GM12801 (cell line): ENCODE results near the gene TMPRSS6.

Experiments
- CTCF ChIP-seq: IDR thresholded peaks from one replicate; pipeline ENCODE4 v1.5.1; 2011; ENCODE audit warnings: control low read depth; ENCODE audit not compliant: insufficient read length; ENCODE audit errors: extremely low read depth

The TMPRSS6 gene

GRCh38 chr22:37043209-37043827, 66.2 kb downstream of the TMPRSS6 start:
- TF ChIP-seq CTCF: no peak

DNA sequence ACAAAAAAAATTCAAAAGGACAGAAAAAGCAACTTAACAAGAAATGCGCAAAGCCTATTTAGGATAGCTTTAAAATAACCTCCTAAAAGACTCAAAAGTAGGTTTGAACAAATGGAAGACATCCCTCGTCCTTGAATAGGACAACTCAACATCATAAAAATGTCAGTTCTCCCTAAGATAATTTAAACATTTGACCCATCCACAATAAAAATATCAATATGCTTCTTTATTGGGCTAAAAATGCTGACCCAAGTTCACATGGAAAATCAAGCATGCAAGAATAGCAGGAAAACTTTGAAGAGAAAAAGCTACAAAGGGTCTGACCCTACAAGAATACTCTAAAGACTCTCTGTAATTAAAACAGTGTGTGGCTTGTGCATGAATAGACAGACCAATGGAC, 70.0 kb downstream of the TMPRSS6 start:
- no peak for TF ChIP-seq CTCF

DNA sequence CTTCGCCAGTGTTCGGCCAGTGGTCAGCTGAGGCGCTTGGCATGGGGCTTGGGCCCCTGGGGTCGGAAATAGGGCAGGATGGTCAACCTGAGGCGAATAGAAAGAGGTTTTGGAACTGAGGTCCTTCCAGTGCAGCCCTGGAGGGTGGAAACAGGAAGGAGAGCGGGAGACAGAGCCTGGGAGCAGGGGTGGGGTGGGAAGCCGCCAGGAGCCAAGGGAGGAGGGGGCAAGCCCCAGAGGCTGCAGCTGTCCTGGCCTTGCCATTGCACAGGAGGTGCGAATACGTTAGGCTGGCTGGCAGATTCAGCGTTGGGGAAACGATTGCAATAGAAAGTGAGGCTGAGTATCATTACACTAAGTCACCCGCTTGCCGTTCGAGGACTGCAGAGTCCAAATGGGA, 71.8 kb downstream of the TMPRSS6 start:
- no peak for TF ChIP-seq CTCF

DNA sequence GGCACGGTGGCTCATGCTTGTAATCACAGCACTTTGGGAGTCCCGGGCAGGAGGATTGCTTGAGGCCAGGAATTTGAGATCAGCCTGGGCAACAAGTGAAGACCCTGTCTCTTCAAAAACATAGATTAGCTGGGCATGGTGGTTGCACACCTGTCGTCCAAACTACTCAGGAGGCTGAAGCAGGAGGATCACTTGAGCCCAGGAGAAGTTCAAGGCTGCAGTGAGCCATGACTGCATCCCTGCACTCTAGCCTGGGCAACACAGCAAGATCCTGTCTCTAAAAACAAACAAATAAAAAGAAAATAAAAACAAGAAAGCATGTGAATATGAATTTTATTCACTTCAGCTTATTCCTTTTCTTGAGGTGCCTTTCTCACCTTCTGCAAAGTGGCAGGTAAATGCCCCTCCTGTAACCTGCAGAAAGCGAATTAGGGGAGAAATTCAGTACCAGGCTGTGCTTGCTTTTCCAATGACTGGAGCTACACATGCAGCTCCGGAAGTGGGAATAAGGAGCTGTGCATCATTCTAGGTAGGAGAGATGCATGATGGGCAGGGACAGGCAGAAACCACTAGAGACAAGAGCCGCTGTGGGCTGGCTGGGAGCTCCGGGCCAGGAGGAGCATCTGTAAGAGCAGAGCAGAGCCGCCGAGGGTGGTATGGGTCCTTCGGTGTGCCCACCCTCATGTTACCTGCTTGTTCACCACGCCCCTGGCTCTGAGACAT, 72.7 kb downstream of the TMPRSS6 start:
- no peak for TF ChIP-seq CTCF

DNA sequence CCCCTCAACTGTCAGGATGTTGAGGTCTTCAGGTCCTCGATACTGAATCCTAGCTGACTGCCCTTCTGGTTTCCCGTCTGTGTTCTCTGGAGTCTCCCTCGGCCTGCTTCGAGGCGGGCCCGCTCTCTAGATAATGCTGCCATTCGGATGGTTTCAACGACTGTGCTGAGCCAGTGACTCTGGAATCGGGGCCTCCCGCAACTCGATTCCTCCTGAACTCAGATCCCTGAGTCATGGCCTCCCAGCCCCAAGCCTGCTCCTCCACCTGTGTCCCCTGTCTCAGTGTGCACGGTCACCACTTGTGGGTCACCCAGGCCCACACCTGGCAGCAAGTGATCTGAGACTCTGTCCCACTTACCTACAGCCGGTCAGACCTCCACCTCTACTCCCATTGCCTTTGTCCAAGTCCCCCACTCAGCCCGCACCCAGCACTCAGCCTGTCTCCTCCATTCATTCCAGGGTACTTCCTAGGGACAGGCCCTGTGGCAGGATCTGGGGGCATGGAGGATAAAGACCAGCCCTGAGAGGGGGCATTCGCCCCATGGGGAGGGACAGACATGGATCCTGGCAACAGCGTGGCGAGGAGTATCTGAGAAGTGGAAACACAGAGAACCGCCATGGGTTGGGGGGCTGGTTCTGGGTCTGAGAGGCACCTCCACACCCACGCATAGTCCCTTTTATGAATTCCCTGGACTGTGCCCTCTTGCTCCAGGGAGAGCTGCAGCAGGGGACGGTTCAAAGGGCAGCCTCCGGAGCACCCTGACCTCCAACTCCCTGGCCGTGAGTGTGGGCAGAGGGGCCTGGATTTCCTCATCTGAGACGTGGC, 75.7 kb downstream of the TMPRSS6 start:
- TF ChIP-seq CTCF: no peak

DNA sequence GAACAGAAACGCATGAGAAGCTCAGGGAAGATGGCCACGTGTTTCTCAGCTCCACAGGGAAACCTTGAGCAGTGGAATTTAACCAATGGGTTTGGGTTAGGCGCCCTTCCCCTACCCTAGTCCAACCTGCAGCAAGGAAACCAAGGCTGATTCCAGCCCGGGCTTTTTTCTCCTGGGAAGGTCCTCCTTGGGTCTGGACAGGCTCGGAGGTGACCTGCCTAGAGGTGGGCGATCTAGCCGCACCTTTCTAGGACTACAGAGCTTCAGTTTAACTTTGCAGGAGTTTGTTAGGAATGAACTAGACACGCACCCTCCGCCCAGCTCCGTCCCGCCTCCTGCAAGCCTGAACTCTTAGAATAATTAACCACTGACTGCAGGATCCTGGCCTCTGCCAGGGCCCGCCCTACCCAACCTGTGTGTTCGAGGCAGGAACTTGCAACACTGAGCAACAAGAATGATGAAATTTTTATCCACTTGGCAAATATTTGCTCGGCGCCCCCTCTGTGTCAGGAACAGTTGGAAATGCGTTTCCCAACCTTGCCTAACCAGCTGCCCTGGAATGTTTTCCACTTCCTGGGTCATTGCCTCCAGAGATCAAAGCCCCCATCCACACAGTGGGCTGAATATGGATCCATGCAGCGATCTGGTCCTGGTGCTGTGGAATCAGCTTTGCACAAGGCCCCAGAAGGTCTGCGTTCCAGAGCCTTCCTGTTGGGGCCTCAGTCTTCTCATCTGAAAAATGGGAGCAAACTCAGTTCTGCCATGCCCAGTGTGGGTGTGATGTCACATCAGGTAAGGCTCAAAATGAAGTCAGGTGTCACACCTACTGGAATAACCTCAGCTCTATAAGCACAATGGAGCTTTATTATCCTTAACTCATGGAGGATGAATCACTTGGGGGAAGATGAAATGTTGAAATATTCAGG, 76.7 kb downstream of the TMPRSS6 start:
- TF ChIP-seq CTCF: no peak
